Right renal pelvis (tissue), 4 donors: ENCODE measurements around the gene SETD4. TPM values are rescaled to one million over a fixed set of nuclear protein-coding genes. Genes with fewer than 3 reads are reported as not detected.
"Not testable (repeated sequence)": the region's sequence is repeated elsewhere in the genome, so short reads cannot be mapped to it uniquely, and the experiment has no call there.

Experiments used
- DNase-seq, 4 donors: peaks; one replicate each; pipeline ENCODE4 v3.0.0-alpha.2; 2013; ENCODE audit warnings: low read depth in 4 of 4, low spot score in 3 of 4, missing footprints in 1 of 4
- polyA plus RNA-seq, 4 donors: library from polyadenylated mRNA; unstranded; fragments of 120-200 nt; gene quantifications; one replicate each; pipeline ENCODE4 v1.2.1, GENCODE V29; 2013; ENCODE audit not compliant: insufficient read length in 4 of 4

SETD4 gene
- polyA plus RNA-seq, 4 donors, result 28.9 to 33.8 (median 31.2) TPM

- no peak for DNase-seq
Measured at GRCh38 chr21:36079010-36079649, 18.8 kb upstream of the SETD4 start.

GRCh38 chr21:36077758-36078157 is 17.4 kb upstream of the SETD4 start:
- no peak for DNase-seq

DNA sequence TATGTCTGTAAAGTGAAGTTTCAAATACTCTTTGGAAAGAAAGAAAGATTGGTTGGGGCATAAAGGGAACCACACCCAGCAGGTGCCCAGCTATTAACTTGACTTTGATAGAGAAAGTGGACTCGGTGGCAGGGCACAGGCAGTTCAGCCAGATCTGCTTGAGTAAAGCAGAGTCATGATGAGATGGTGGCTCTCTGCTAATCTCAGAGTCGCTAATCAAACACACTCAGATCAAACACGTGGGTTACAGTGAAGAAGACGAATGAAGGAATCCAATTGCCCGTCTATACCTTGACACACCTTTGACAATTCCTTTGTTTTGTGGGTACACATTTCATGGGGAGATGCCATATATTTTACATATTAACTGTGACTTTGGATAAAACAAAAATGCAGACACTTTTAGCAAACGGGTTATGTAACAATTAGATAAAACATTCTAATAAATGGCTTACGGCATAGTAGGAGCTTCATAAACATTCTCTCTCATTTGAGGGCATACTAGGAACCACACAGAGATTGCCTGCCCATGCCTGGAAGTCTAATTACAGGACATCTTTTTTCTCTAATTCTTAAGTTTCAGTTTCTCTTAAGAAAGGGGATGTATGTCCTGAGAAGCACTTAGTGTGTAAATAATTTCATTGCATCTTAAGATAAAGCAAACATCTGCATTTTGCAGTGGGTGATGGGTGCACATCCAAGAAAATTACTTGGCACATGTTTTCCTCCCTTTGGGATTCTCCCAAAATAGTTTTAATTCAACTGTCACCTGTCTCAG is 16.7 kb upstream of the SETD4 start:
- DNase-seq, result no peak

DNA sequence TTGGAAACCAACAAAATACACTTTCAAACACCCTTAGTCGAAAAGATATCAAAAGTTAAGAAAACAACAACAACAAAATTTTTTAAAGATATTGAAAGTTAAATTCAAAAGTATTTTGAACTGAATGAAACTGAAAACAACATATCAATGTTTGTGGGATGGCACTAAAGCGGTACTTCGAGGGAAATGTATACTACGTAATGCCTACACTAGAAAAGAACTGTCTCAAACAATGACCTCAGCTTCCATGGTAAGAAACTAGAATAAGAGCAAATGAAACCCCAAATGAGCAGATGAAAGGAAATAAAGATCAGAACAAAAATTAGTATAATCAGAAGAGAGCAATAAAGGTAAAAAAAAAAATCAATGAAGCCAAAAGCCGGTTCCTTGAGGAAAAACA is 15.6 kb upstream of the SETD4 start:
- DNase-seq, result no peak

DNA sequence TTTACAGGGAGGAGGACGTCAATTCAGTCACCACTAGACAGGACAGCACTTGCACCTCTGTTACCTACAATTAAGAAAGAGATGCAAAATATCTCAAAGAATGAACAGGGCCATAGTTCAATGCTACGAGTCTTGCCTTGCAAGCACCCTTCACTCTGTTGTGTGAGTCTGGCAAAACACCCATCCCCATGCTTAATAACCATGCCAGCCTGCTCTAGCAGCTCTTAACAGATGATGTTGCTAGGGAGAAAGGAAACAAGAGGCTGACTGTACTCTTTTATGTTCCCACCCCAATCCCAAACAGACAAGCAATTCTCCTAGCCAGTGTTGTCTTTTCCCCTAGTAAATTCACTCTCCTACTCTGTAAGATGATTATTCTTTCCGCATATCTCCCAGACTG is 14.8 kb upstream of the SETD4 start:
- DNase-seq, result no peak

GRCh38 chr21:36073911-36074310 is 13.6 kb upstream of the SETD4 start:
- DNase-seq, result not testable (repeated sequence)

DNA sequence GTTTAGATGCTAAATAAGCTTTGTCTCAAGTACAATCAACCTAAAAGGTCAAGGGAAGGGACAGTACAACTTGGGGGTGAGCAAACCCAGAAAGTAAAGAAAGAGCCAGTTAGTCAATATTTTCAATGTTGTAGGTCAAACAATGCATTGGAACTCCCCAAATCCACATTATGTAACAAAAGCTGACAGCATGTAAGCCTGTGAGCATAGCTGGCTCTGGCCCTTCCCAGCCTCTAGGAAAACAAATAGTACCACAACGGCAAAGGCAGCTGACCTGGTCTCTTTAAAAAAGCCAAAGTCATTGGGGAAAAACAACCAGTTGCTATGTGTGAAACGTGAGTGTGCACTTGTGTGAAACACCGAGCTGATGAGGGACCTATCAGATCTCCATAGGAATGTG is 12.9 kb upstream of the SETD4 start:
- DNase-seq, result no peak

- no peak for DNase-seq
Measured at GRCh38 chr21:36072453-36073162, 12.3 kb upstream of the SETD4 start.

DNA sequence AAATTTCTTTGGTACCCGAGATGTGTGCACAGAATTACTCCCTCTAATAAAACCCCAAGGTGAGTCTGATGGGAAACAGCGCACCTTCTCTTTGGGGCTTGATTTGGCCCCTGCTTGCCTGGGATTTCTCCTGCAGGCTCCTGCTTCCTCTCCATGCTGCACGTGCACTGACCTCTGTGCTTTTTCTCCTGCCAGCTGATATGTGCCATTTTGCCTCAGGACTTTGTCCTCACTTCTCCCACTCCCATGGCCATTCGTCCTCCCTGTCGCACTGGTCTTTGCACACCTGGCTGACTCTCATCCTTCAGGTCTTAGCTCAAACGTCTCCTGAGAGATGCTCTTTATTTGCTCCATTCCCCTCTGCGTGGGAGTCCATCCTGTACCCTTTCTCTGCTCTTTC is 10.7 kb upstream of the SETD4 start:
- DNase-seq, result no peak

- peak; percentile 67 to 69 (median 67) for DNase-seq
Measured at GRCh38 chr21:36069713-36070583, 9.6 kb upstream of the SETD4 start, which contains the start of gene CBR1. Gene CBR1 (plus strand): TSS chr21:36070024. CDS start chr21:36070116, 92 bp downstream.

- DNase-seq, result no peak
Measured at GRCh38 chr21:36068748-36069398, 8.5 kb upstream of the SETD4 start.

DNA sequence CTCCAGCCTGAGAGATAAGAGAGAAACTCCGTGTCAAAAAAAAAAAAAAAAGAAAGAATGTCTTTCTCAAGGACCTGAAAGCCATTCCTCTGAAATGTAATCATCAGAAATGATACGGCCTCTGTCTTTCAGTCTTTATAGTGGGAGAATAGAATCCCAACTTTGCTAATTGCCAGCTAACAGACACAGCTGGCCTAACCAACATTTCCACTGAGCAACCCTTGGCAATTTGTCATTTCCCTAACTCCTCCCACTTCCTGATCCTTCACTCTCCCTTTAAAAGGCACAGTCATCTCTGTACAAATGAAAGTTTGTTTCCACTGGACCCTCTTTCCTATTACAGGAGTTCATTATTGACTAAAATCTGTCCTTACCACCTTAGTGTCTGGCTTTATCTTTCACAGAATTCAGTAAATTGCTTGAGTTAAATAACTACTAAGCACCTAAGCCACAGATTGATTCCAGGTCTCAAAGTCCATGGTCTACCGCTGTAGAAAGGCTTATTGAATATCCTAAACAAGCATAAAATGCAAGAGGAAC is 5.2 kb upstream of the SETD4 start:
- DNase-seq, result no peak

GRCh38 chr21:36064085-36064460 is 3.7 kb upstream of the SETD4 start:
- DNase-seq, result no peak

DNA sequence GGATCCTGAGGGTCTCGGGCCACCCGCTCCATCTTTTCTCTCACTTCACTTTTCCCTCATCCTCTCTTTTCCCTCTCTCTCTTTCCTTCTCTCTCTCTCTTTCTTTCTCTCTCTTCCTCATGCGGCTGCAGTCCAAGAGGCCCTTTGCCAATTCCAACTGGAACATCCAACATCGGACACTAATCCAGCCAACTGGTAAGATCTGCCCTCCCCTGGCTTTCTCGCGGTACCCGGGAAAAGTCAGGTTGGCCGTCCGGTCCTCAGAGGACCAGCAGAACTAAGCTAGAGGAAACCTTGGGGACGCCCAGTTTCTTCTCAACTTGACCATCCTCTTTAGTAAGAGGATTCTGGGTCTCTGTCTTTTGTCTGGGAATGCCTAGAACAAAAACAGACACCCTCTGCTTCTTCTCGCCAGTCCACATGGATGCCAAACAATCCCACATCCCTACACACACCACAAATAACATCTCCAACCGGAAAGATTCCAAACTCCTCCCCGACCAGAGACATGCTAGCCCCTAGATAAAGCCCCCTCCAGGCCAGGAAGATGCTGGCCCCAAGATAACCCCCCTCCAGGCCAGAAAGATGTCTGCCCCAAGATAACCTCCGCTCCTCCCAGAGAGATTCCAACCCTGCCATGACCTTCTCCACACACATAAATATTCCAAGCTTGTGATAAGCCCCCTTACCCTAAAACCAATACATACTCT is 3.2 kb upstream of the SETD4 start:
- DNase-seq, result no peak

GRCh38 chr21:36061445-36061844 is 1.1 kb upstream of the SETD4 start:
- DNase-seq, result no peak

- peak in 1 of 4 donors; percentile 5 for DNase-seq
Measured at GRCh38 chr21:36059823-36060158, 535 bp downstream of the SETD4 start.

GRCh38 chr21:36055551-36055950 is 4.8 kb downstream of the SETD4 start:
- DNase-seq, result no peak

GRCh38 chr21:36053715-36054062 is 6.6 kb downstream of the SETD4 start:
- no peak for DNase-seq
